NCI-H1105 treated with DMSO at 0.1 percent for 48 hours (cell line): ENCODE results near the gene GRXCR1.

Experiments
- DNase-seq: peaks from one replicate; lab custom pipeline; 2025; lab: John Stamatoyannopoulos, UW

The GRXCR1 gene

GRCh38 chr4:42892413-42892812, at the start of gene GRXCR1:
Gene GRXCR1, plus strand, starts transcription at chr4:42892713. Its CDS starts 554 bp downstream, at chr4:42893267.
- DNase-seq, result no peak

DNA sequence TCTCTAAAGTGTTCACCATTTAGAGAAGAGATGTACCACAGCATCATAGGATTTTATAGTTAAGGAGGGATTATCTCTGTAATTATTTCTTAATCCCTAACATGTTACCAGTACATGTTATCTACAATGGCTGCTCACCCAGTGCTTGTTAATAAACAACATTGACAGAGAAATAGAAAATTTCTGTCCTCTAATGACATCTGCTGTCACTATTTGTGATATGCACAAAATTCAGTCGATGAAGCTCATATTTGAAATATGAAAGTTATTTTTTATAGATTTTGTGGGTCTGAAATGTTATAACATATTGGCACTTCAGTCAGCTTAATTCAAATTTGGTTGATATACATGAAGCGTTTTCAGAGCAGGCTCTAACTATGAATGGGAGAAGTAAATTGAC, 48.8 kb upstream of the GRXCR1 start:
- DNase-seq, result no peak

- no peak for DNase-seq
These were observed 48.0 kb upstream of the GRXCR1 start for GRCh38 chr4:42844422-42845070.

DNA sequence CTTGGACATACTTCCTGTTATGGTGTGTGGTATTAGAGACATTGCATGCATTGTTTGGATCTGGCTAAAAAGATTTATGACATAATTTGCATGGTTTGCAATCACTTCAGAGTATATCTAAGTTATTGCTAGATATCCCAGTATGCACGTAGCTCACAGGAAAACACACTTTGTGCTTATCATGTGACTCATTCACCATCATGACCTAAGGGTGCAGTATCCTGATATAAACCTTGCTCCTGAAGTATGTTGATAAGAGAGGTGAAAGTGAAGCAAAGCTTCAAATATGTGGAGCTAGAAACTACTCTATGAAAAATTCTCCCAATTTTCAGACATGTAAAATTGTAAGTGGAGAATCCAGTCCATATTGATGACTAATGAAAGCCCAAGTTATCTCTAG, 46.9 kb upstream of the GRXCR1 start:
- no peak for DNase-seq

- no peak for DNase-seq
These were observed 36.7 kb upstream of the GRXCR1 start for GRCh38 chr4:42855779-42856178.

- DNase-seq, result peak; percentile 30
These were observed 26.8 kb upstream of the GRXCR1 start for GRCh38 chr4:42865572-42866189.

- DNase-seq, result no peak
These were observed 21.3 kb upstream of the GRXCR1 start for GRCh38 chr4:42871261-42871660.

- DNase-seq, result no peak
These were observed 20.7 kb upstream of the GRXCR1 start for GRCh38 chr4:42871671-42872290.

DNA sequence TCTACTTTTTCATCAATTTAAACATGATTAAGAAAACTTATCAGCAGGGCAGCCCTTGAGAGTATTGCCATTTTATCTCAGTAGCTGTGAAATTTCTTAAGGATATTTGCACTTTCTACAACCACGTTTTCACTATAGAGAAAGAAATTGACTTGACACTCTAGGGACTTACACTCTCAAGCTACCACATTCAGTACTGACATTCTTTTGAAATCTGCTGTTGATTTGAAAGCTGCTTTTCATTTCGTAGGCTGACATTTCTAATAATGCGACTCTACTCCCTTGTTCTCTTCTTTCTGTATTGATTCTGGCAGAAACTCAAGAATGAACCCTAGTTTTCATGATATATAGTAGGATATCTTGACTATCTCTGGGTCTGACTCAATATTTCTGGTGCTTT, 13.7 kb upstream of the GRXCR1 start:
- no peak for DNase-seq

- no peak for DNase-seq
These were observed 11.3 kb upstream of the GRXCR1 start for GRCh38 chr4:42881253-42881652.

GRCh38 chr4:42891644-42892043, 869 bp upstream of the GRXCR1 start:
- no peak for DNase-seq

DNA sequence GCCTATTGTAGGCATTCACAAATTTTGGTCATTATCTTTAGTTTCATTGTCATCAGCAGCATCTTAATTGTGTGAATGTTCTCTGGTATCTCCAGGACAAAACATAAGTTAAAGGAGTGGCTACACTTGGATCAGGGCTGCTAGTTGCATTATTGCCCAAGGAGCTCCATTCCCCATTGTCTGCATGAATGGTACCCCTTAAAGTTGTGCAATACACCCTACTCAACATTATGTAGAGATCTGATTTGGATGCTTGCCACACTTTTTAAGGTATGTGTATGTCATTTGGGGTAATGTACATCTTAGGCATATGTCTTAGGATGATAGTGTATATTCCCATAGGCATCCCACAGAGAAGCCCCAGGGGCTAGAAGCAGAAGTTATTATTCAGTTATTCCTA, 2.9 kb downstream of the GRXCR1 start:
- no peak for DNase-seq

DNA sequence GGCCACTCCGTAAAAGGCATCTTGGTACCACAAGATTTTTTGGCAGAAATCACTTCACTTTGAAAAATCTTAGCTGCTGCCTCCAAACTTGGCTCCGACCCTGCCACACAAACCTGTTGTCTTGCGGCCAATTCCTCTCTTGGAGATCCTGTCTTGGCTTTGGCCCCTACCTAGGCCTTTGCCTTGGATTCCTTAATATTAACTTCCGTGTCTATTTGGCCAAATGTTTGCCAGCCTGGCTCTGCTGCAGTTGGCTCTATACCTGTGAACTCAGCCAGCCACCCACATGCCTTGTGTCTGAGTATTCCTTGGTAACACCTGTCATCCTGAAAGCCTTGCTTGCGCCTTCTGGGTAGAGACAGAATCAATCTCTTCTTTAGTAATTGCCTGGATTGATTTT, 12.5 kb downstream of the GRXCR1 start:
- no peak for DNase-seq

GRCh38 chr4:42905591-42905990, 13.1 kb downstream of the GRXCR1 start:
- DNase-seq, result no peak

- no peak for DNase-seq
These were observed 13.8 kb downstream of the GRXCR1 start for GRCh38 chr4:42906341-42906740.

DNA sequence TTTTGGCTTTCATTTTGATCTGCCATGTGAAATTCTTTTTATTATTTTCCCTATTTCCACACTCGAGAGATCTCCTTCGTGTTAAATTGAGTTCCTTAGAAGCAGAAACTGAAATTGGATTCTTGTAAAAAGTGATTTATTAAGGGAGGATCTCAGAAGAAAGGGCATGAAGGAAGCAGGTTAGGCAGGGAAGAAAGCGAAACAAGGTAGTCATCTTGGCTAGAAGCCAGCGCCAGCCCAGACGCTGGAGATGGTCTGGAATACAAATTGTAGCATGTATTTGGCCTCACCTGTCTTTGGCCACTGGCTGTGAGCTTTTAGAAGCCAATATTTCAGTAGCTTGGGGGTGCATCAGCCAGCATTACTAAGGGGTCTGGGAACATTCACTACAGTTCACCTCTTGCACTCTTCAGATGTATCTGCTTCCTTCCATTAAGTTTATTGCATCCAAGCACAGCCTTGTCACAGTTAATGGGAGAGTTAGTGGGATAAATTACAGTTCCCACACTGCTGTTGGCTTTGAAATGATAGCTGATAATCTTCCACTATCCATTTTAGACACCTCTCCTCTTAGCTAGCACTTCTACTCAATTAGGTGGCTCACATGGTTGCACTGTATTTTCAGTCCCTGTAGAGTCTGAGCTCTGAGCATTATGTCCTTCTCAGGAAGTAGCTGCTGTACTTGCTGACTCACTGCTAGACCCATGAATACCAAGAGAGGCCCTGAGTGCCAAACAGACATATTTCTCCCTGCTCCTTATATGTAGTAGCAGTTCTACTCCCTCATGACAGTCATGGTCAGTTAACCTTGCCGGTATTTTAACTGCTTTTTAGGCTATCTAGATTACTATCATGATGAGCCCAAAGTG, 14.6 kb downstream of the GRXCR1 start:
- DNase-seq, result no peak

- DNase-seq, result no peak
These were observed 17.9 kb downstream of the GRXCR1 start for GRCh38 chr4:42910459-42910858.

DNA sequence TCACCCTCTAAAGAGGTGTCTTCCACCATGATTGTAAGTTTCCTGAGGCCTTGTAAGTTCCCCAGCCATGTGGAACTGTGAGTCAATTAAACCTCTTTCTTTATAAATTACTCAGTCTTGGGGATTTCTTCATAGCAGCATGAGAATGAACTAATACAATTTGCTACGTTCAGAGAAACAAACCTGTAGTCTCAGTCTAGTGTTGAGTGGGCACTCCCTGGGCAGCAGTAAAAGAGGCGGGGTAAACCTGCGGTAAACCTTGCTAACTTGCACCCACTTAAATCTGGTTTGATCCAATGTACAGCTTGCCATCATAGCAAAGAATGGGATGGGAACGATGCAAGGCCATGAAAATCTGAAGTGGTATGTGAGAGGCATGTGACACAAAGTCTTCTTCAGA, 22.4 kb downstream of the GRXCR1 start:
- DNase-seq, result no peak

- no peak for DNase-seq
These were observed 23.0 kb downstream of the GRXCR1 start for GRCh38 chr4:42915484-42915883.

DNA sequence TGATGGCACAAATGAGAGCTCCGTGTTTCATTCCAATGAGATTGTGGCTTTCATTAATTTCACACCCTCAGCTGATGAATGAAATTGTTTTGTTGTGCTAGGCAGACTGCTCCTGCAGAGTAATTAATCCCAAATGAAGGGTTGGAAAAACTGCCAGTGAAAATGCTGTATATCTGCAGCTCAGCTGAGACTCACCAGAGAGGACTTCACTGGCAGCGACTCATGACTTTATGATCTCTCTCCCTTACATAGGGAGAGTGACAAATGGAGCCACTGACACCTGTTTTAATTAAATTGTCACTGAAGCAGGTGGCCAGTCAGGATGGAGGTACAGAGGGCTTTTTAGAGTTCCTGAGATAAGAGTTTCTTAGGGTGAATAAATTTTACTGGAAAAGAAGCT, 24.8 kb downstream of the GRXCR1 start:
- DNase-seq, result no peak

GRCh38 chr4:42923431-42923830, 30.9 kb downstream of the GRXCR1 start:
- no peak for DNase-seq

GRCh38 chr4:42925921-42926320, 33.4 kb downstream of the GRXCR1 start:
- no peak for DNase-seq

- DNase-seq, result no peak
These were observed 35.4 kb downstream of the GRXCR1 start for GRCh38 chr4:42927946-42928345.
